GM23338 (cell line): ENCODE results near the gene AGPAT4. TPM values are rescaled to one million over a fixed set of nuclear protein-coding genes. Genes with fewer than 3 reads are reported as not detected.

ENCODE experiments used
- ATAC-seq: fragments of 200-7000 bp; cut with Tn5 transposase; 3 replicates; pipeline ENCODE4 v1.9.1; 2020
- DNase-seq: peaks from one replicate; pipeline ENCODE4 v3.0.0-alpha.2; 2015; ENCODE audit warnings: low spot score
- H2AFZ ChIP-seq: fragments of 200-600 bp; sonication (generic); 2 replicates; pipeline ENCODE4 v1.8.0; 2016; ENCODE audit warnings: antibody characterized with exemption, mild to moderate bottlenecking, moderate library complexity
- H3F3A ChIP-seq: fragments of 200-600 bp; sonication (generic); replicated peaks from 2 replicates; pipeline ENCODE4 v1.8.0; 2017; ENCODE audit warnings: antibody characterized with exemption, mixed run types, low read depth
- H3K27ac ChIP-seq: fragments of 200-600 bp; sonication (generic); 2 replicates; pipeline ENCODE4 v1.6.1; 2016; ENCODE audit warnings: low read depth
- H3K27me3 ChIP-seq: fragments of 200-600 bp; sonication (generic); 2 replicates; pipeline ENCODE4 v1.8.0; 2016; ENCODE audit warnings: mild to moderate bottlenecking, mixed run types, moderate library complexity; ENCODE audit not compliant: insufficient read depth
- H3K36me3 ChIP-seq: fragments of 200-600 bp; sonication (generic); 2 replicates; pipeline ENCODE4 v1.8.0; 2016; ENCODE audit warnings: mild to moderate bottlenecking; ENCODE audit not compliant: insufficient read depth
- H3K4me1 ChIP-seq: fragments of 200-600 bp; sonication (generic); 2 replicates; pipeline ENCODE4 v1.8.0; 2016; ENCODE audit warnings: mild to moderate bottlenecking, moderate library complexity; ENCODE audit not compliant: insufficient read depth
- H3K4me2 ChIP-seq: fragments of 200-600 bp; sonication (generic); 2 replicates; pipeline ENCODE4 v1.7.1; 2017; ENCODE audit warnings: mixed run types
- H3K4me3 ChIP-seq: fragments of 200-600 bp; sonication (generic); 2 replicates; pipeline ENCODE4 v1.6.1; 2016; ENCODE audit warnings: mixed run types
- H3K79me2 ChIP-seq: fragments of 200-600 bp; sonication (generic); replicated peaks from 2 replicates; pipeline ENCODE4 v1.8.0; 2017; ENCODE audit warnings: mild to moderate bottlenecking; ENCODE audit not compliant: insufficient read depth
- H3K9me2 ChIP-seq: fragments of 200-600 bp; sonication (generic); 2 replicates; pipeline ENCODE4 v1.8.0; 2017; ENCODE audit not compliant: insufficient read depth
- H4K20me1 ChIP-seq: fragments of 200-600 bp; sonication (generic); replicated peaks from 2 replicates; pipeline ENCODE4 v1.8.0; 2017; ENCODE audit warnings: mild to moderate bottlenecking; ENCODE audit not compliant: insufficient read depth
- H3K27ac Mint-ChIP-seq: 2 replicates; pipeline ENCODE4 v1.8.0; 2020; ENCODE audit warnings: inconsistent platforms, mild to moderate bottlenecking, moderate library complexity, mixed read lengths
- H3K27me3 Mint-ChIP-seq: 3 replicates; pipeline ENCODE4 v1.8.0; 2022; ENCODE audit warnings: low read depth, mild to moderate bottlenecking, moderate library complexity, mixed read lengths, inconsistent platforms; ENCODE audit not compliant: insufficient read depth, poor library complexity
- H3K36me3 Mint-ChIP-seq: 3 replicates; pipeline ENCODE4 v1.8.0; 2021; ENCODE audit warnings: low read depth, mild to moderate bottlenecking, inconsistent platforms, moderate library complexity, mixed read lengths
- H3K4me1 Mint-ChIP-seq: 3 replicates; pipeline ENCODE4 v1.8.0; 2020; ENCODE audit warnings: mild to moderate bottlenecking, inconsistent platforms, mixed read lengths
- H3K4me3 Mint-ChIP-seq: 3 replicates; pipeline ENCODE4 v1.8.0; 2021; ENCODE audit warnings: moderate library complexity, mild to moderate bottlenecking, inconsistent platforms, mixed read lengths
- H3K9me3 Mint-ChIP-seq: 3 replicates; pipeline ENCODE4 v1.8.0; 2020; ENCODE audit warnings: moderate library complexity, mild to moderate bottlenecking, inconsistent platforms, mixed read lengths
- CREB1 ChIP-seq: fragments of 250-450 bp; sonication (Bioruptor Pico); IDR thresholded peaks from 2 replicates; pipeline ENCODE4 v1.5.0; 2020; ENCODE audit warnings: low read depth, mild to moderate bottlenecking, moderate library complexity
- EZH2 ChIP-seq: fragments of 200-600 bp; sonication (generic); IDR thresholded peaks from one replicate; pipeline ENCODE4 v1.8.0; 2017; ENCODE audit warnings: antibody characterized with exemption, mild to moderate bottlenecking, low read depth; ENCODE audit not compliant: unreplicated experiment
- NANOG ChIP-seq: IDR thresholded peaks from 2 replicates; pipeline ENCODE4 v1.6.1; 2016; ENCODE audit warnings: antibody characterized with exemption, borderline replicate concordance
- POLR2AphosphoS5 ChIP-seq: IDR thresholded peaks from 2 replicates; pipeline ENCODE4 v1.6.1; 2016; ENCODE audit warnings: antibody characterized with exemption, low read depth
- STAT1 ChIP-seq: IDR thresholded peaks from one replicate; pipeline ENCODE4 v1.6.1; 2016; ENCODE audit warnings: antibody characterized with exemption; ENCODE audit not compliant: unreplicated experiment
- ZNF114 ChIP-seq: fragments of 250-450 bp; sonication (Bioruptor Pico); IDR thresholded peaks from 2 replicates; pipeline ENCODE4 v1.5.0; 2020; ENCODE audit warnings: mild to moderate bottlenecking, moderate library complexity
- ZNF331 ChIP-seq: fragments of 250-450 bp; sonication (Bioruptor Pico); IDR thresholded peaks from 2 replicates; pipeline ENCODE4 v1.5.0; 2020; ENCODE audit warnings: low read depth, mild to moderate bottlenecking, moderate library complexity
- polyA plus RNA-seq: library from polyadenylated mRNA; unstranded; fragments of >200 nt; fragmentation: Nextera tagmentation; extraction: Ambion mirVana; gene quantifications from 2 replicates; pipeline ENCODE4 v1.2.1, GENCODE V29; 2016
- total RNA-seq: library from RNA; depleted of rRNA; stranded (reverse); fragments of >200 nt; shearing (Covaris generic); gene quantifications from 2 replicates; pipeline ENCODE4 v1.2.3, GENCODE V29; 2014
- TF ChIP-seq, protein P1 (sequence below): IDR thresholded peaks from 2 replicates; pipeline ENCODE4 v1.6.1; 2016; ENCODE audit warnings: antibody characterized with exemption
- TF ChIP-seq, protein P2 (sequence below): IDR thresholded peaks from one replicate; pipeline ENCODE4 v1.6.1; 2018; ENCODE audit warnings: antibody characterized with exemption; ENCODE audit not compliant: unreplicated experiment
- TF ChIP-seq, protein P3 (sequence below), 2 experiments: fragments of 200-600 bp in 1 of 2; sonication (generic) in 1 of 2; conservative IDR thresholded peaks; 2 replicates each; pipeline versions ENCODE4 v1.5.1 to v1.6.1; 2016 to 2017; ENCODE audit warnings: antibody characterized with exemption in 2 of 2, low read depth in 2 of 2, mild to moderate bottlenecking in 2 of 2, moderate library complexity in 1 of 2

AGPAT4 gene
- total and polyA plus RNA-seq, 2 experiments from 2014 or later: 8.9 to 19.3 TPM

DNA sequence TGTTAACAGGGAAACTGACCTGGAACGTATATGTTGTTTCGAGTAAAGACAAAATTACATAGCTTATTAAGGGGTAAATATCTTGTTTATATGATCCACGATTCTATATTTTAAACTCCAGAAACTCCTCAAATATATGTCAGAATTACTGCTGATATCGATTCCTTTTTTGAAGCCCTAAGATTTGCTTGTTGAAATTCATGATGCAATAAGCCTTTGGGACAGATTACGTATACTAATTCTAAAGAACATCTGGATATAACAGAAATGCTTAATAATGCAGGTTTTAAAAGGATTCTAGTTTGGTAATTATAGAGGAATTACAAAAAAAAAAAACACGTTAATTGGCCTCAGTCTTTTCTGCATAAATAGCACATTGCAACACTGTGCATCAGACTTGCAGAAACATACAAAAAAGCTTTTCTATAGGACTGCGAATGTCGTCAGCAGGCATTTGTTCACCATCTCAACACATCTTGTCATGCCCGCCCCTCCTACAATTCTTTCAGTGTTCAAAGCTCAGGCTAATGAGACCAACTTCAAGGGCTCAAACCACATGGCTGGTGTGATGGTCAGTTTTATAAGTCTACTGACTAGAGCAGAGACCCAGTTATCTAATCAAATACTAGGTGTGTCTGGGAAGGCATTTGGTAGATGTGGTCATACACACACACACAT lies 74.9 kb downstream of the AGPAT4 start:
- ATAC-seq (no peak), DNase-seq (no peak)
- Mint-ChIP-seq H3K4me1 (peaks cover 19% of the 10 kb centered on the region), H3K9me3 (peaks cover 4% of the 10 kb centered on the region), H3K4me3 (no peak overlapping the region), H3K27me3 (no peaks in the 10 kb centered on the region), H3K36me3 (peaks cover 32% of the 10 kb centered on the region), H3K27ac (no peak overlapping the region)
- no peak overlapping the region for H3K27ac ChIP-seq
- 0 out of 2 replicates have a peak, but pooled peaks cover 6% of the 10 kb centered on the region for H3K9me2 ChIP-seq
- H3F3A ChIP-seq: no peaks in the 10 kb centered on the region
- H3K4me3 ChIP-seq: no peak overlapping the region
- H3K4me1 ChIP-seq: peaks cover 5% of the 10 kb centered on the region; the same call in 1 of the 2 replicates
- no peak overlapping the region for H3K4me2 ChIP-seq
- peaks cover 50% of the 10 kb centered on the region for H3K79me2 ChIP-seq
- H3K27me3 ChIP-seq: no peaks in the 10 kb centered on the region
- peaks cover 6% of the 10 kb centered on the region; the same call in 1 of the 2 replicates for H3K36me3 ChIP-seq
- H4K20me1 ChIP-seq: peaks cover 6% of the 10 kb centered on the region
- no peak overlapping the region for H2AFZ ChIP-seq
- no peak for TF ChIP-seq ZNF114
- TF ChIP-seq, protein P1, sequence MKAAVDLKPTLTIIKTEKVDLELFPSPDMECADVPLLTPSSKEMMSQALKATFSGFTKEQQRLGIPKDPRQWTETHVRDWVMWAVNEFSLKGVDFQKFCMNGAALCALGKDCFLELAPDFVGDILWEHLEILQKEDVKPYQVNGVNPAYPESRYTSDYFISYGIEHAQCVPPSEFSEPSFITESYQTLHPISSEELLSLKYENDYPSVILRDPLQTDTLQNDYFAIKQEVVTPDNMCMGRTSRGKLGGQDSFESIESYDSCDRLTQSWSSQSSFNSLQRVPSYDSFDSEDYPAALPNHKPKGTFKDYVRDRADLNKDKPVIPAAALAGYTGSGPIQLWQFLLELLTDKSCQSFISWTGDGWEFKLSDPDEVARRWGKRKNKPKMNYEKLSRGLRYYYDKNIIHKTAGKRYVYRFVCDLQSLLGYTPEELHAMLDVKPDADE: no peak
- TF ChIP-seq, protein P2, sequence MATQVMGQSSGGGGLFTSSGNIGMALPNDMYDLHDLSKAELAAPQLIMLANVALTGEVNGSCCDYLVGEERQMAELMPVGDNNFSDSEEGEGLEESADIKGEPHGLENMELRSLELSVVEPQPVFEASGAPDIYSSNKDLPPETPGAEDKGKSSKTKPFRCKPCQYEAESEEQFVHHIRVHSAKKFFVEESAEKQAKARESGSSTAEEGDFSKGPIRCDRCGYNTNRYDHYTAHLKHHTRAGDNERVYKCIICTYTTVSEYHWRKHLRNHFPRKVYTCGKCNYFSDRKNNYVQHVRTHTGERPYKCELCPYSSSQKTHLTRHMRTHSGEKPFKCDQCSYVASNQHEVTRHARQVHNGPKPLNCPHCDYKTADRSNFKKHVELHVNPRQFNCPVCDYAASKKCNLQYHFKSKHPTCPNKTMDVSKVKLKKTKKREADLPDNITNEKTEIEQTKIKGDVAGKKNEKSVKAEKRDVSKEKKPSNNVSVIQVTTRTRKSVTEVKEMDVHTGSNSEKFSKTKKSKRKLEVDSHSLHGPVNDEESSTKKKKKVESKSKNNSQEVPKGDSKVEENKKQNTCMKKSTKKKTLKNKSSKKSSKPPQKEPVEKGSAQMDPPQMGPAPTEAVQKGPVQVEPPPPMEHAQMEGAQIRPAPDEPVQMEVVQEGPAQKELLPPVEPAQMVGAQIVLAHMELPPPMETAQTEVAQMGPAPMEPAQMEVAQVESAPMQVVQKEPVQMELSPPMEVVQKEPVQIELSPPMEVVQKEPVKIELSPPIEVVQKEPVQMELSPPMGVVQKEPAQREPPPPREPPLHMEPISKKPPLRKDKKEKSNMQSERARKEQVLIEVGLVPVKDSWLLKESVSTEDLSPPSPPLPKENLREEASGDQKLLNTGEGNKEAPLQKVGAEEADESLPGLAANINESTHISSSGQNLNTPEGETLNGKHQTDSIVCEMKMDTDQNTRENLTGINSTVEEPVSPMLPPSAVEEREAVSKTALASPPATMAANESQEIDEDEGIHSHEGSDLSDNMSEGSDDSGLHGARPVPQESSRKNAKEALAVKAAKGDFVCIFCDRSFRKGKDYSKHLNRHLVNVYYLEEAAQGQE: no peak
- no peak for TF ChIP-seq EZH2
- TF ChIP-seq NANOG: no peak
- TF ChIP-seq, protein P3, sequence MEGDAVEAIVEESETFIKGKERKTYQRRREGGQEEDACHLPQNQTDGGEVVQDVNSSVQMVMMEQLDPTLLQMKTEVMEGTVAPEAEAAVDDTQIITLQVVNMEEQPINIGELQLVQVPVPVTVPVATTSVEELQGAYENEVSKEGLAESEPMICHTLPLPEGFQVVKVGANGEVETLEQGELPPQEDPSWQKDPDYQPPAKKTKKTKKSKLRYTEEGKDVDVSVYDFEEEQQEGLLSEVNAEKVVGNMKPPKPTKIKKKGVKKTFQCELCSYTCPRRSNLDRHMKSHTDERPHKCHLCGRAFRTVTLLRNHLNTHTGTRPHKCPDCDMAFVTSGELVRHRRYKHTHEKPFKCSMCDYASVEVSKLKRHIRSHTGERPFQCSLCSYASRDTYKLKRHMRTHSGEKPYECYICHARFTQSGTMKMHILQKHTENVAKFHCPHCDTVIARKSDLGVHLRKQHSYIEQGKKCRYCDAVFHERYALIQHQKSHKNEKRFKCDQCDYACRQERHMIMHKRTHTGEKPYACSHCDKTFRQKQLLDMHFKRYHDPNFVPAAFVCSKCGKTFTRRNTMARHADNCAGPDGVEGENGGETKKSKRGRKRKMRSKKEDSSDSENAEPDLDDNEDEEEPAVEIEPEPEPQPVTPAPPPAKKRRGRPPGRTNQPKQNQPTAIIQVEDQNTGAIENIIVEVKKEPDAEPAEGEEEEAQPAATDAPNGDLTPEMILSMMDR (conservative IDR thresholded peaks at IDR 0.05; ENCODE audit: low read depth in 2 of 2): no peak

DNA sequence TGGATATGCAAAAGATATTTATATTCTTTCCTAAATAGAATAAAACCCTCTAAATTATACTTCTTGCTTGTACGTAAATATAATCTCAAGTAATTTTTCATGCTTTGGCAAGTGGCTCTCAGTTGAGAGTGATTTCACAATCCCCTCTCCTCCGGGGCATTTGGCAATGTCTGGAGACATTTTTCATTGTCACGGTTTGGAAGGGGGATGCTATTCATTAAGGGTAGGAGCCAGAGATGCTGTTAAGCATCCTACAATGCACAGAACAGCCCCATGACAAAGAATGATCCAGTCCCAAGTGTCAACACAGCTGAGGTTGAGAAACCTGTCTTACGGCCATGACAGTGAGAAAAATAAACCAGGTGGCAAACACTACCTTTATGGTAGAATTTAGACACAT lies 75.7 kb downstream of the AGPAT4 start:
- no peaks in the 10 kb centered on the region for H3F3A ChIP-seq
- no peak for DNase-seq
- H2AFZ ChIP-seq: no peak overlapping the region
- no peaks in the 10 kb centered on the region; the same call in none of the 2 replicates for H4K20me1 ChIP-seq
- 0 out of 2 replicates have a peak, but pooled peaks cover 6% of the 10 kb centered on the region for H3K9me2 ChIP-seq
- peaks cover 8% of the 10 kb centered on the region for H3K9me3 Mint-ChIP-seq
- no peak overlapping the region for H3K27ac ChIP-seq
- peaks cover 45% of the 10 kb centered on the region for H3K79me2 ChIP-seq
- no peak overlapping the region for H3K4me2 ChIP-seq
- H3K36me3 ChIP-seq: peaks cover 6% of the 10 kb centered on the region; the same call in 1 of the 2 replicates
- H3K27me3 Mint-ChIP-seq: no peaks in the 10 kb centered on the region
- no peaks in the 10 kb centered on the region for H3K4me1 ChIP-seq
- peaks cover 15% of the 10 kb centered on the region for H3K4me1 Mint-ChIP-seq
- ATAC-seq: no peak
- H3K27me3 ChIP-seq: no peaks in the 10 kb centered on the region
- peaks cover 36% of the 10 kb centered on the region for H3K36me3 Mint-ChIP-seq
- no peak overlapping the region for H3K4me3 ChIP-seq
- no peak overlapping the region for H3K27ac Mint-ChIP-seq
- H3K4me3 Mint-ChIP-seq: no peak overlapping the region
- TF ChIP-seq ZNF114: no peak
- no peak for TF ChIP-seq ZNF331 (CRISPR knock-in tag)
- TF ChIP-seq EZH2: no peak
- TF ChIP-seq POLR2AphosphoS5: no peak
- no peak for TF ChIP-seq STAT1
- TF ChIP-seq, protein P2: no peak
- TF ChIP-seq, protein P1: no peak
- TF ChIP-seq NANOG: no peak
- TF ChIP-seq CREB1 (CRISPR knock-in tag): no peak
